B cell (primary cell): ENCODE data around the gene CAMK2G. TPM values are rescaled to one million over a fixed set of nuclear protein-coding genes. Genes with fewer than 3 reads are reported as not detected.

Experiments
- ATAC-seq: fragments of 200-7000 bp; cut with Tn5 transposase; one replicate; pipeline ENCODE4 v1.10.0; 2021; ENCODE audit warnings: low read depth, mild to moderate bottlenecking, moderate number of reproducible peaks, moderate library complexity
- CTCF ChIA-PET: fragments of 350-600 bp; sonication (Branson Sonifier 250); formaldehyde crosslinking; loops from one replicate; lab custom pipeline; 2021; ENCODE audit warnings: antibody characterized with exemption, inconsistent platforms; lab: Charles Lee
- POLR2A ChIA-PET: fragments of 350-600 bp; sonication (Branson Sonifier 250); formaldehyde crosslinking; loops from one replicate; lab custom pipeline; 2021; ENCODE audit warnings: antibody characterized with exemption; lab: Charles Lee
- DNase-seq: peaks from one replicate; pipeline ENCODE4 v3.0.0; 2013
- H2AFZ ChIP-seq: 2 replicates; pipeline ENCODE4 v1.6.1; 2012; ENCODE audit warnings: mild to moderate bottlenecking, low read depth, low read length; ENCODE audit not compliant: insufficient read depth, poor library complexity, severe bottlenecking
- H3K27ac ChIP-seq, 2 donors: 1 replicate in 1 of 2; 2 replicates in 1 of 2; pipeline ENCODE4 v1.5.1; 2012 to 2013; ENCODE audit warnings: low read length in 2 of 2, mild to moderate bottlenecking in 2 of 2, moderate library complexity in 1 of 2
- H3K27me3 ChIP-seq, 4 experiments: fragments of 200-600 bp in 1 of 4; sonication (generic) in 1 of 4; replicated peaks in 1 of 4; 1 replicate in 2 of 4; 2 replicates in 2 of 4; pipeline versions ENCODE4 v1.6.1 to v1.7.0; 2013 to 2016; ENCODE audit warnings: low read length in 3 of 4, mild to moderate bottlenecking in 2 of 4, mixed read lengths in 1 of 4, moderate library complexity in 1 of 4; ENCODE audit not compliant: insufficient read depth in 4 of 4, control insufficient read depth in 3 of 4; ENCODE audit errors: control extremely low read depth in 1 of 4
- H3K36me3 ChIP-seq, 2 experiments: replicated peaks in 1 of 2; 1 replicate in 1 of 2; 2 replicates in 1 of 2; pipeline versions ENCODE4 v1.6.1 to v1.7.1; 2013; ENCODE audit warnings: low read length in 1 of 2; ENCODE audit not compliant: insufficient read depth in 2 of 2, control insufficient read depth in 1 of 2; ENCODE audit errors: control extremely low read depth in 1 of 2, extremely low read depth in 1 of 2
- H3K4me1 ChIP-seq, 2 donors: fragments of 200-600 bp in 1 of 2; sonication (generic) in 1 of 2; 1 replicate in 1 of 2; 2 replicates in 1 of 2; pipeline versions ENCODE4 v1.5.1 to v1.6.1; 2013 to 2017; ENCODE audit warnings: low read length in 2 of 2; ENCODE audit not compliant: control insufficient read depth in 2 of 2, insufficient read depth in 2 of 2
- H3K4me2 ChIP-seq: replicated peaks from 2 replicates; pipeline ENCODE3; 2012; ENCODE audit warnings: mild to moderate bottlenecking, low read depth, low read length; ENCODE audit not compliant: poor library complexity, severe bottlenecking
- H3K4me3 ChIP-seq, 5 experiments: fragments of 200-600 bp in 1 of 5; sonication (generic) in 1 of 5; 1 replicate in 3 of 5; 2 replicates in 2 of 5; pipeline versions ENCODE4 v1.5.1 to v1.7.0; 2011 to 2016; ENCODE audit warnings: low read length in 4 of 5, mild to moderate bottlenecking in 4 of 5, low read depth in 2 of 5, control low read depth in 1 of 5, moderate library complexity in 1 of 5; ENCODE audit not compliant: insufficient read depth in 1 of 5; ENCODE audit errors: control extremely low read depth in 1 of 5, extremely low read depth in 1 of 5
- H3K79me2 ChIP-seq: fragments of 200-600 bp; sonication (generic); one replicate; pipeline ENCODE4 v1.6.0; 2016; ENCODE audit warnings: low read length; ENCODE audit not compliant: control insufficient read depth, insufficient read depth
- H3K9ac ChIP-seq: fragments of 200-600 bp; sonication (generic); 2 replicates; pipeline ENCODE4 v1.6.1; 2017; ENCODE audit warnings: mild to moderate bottlenecking, low read length, moderate library complexity
- H3K9me3 ChIP-seq, 3 donors: one replicate each; pipeline versions ENCODE4 v1.6.1 to v1.7.1; 2013; ENCODE audit warnings: low read length in 2 of 3; ENCODE audit not compliant: control insufficient read depth in 2 of 3, insufficient read depth in 1 of 3; ENCODE audit errors: control extremely low read depth in 1 of 3
- H4K20me1 ChIP-seq: 2 replicates; pipeline ENCODE4 v1.6.0; 2012; ENCODE audit warnings: mild to moderate bottlenecking, low read length; ENCODE audit not compliant: insufficient read depth, control insufficient read depth, poor library complexity, severe bottlenecking
- H3K27ac Mint-ChIP-seq: one replicate; pipeline ENCODE4 v1.8.0; 2021; ENCODE audit warnings: mixed read lengths
- H3K27me3 Mint-ChIP-seq: one replicate; pipeline ENCODE4 v1.8.0; 2021; ENCODE audit warnings: mixed read lengths
- H3K4me1 Mint-ChIP-seq: one replicate; pipeline ENCODE4 v1.8.0; 2021; ENCODE audit warnings: mixed read lengths
- H3K4me3 Mint-ChIP-seq: one replicate; pipeline ENCODE4 v1.8.0; 2021; ENCODE audit warnings: mixed read lengths
- H3K9me3 Mint-ChIP-seq: one replicate; pipeline ENCODE4 v1.8.0; 2022; ENCODE audit warnings: mixed read lengths; ENCODE audit not compliant: insufficient read depth
- CTCF ChIP-seq: fragments of 200-600 bp; IDR thresholded peaks from one replicate; pipeline ENCODE4 v1.8.0; 2022; ENCODE audit warnings: antibody characterized with exemption, mild to moderate bottlenecking
- EZH2 ChIP-seq: IDR thresholded peaks from 2 replicates; pipeline ENCODE4 v1.6.1; 2012; ENCODE audit warnings: borderline replicate concordance, low read depth, mild to moderate bottlenecking, moderate library complexity, low read length; ENCODE audit not compliant: insufficient read depth, poor library complexity, severe bottlenecking
- WGBS: methylation state at CpG from one replicate; pipeline ENCODE4 v1.1.5; 2013; ENCODE audit warnings: missing lambda C conversion rate; ENCODE audit not compliant: insufficient coverage; 5-methylcytosine and 5-hydroxymethylcytosine counted together
- intact Hi-C: fragments of 100-400 bp; cut with micrococcal nuclease; formaldehyde crosslinking; loops from one replicate; pipeline ENCODE4 v1.10.0; 2022
- polyA plus RNA-seq: library from polyadenylated mRNA; depleted of rRNA; stranded (reverse); fragments of >200 nt; gene quantifications from 2 replicates; pipeline ENCODE4 v1.2.3, GENCODE V29; 2012
- total RNA-seq, 2 donors: library from RNA; stranded (reverse); fragments of 120-200 nt in 1 of 2; gene quantifications; 1 replicate in 1 of 2; 2 replicates in 1 of 2; pipeline versions ENCODE4 v1.2.3 to v1.2.4, GENCODE V29; 2013 to 2022

The CAMK2G gene
- total and polyA plus RNA-seq, 2 donors (not counting 1 experiment from before 2014, with no cell fraction given) = 42.7 to 48.7 TPM

- Histone ChIP-seq H3K4me1 (peaks cover 13 to 26% of the 10 kb centered on the region in 2 donors), H4K20me1 (no peaks in the 10 kb centered on the region), H3K36me3 (no peaks in the 10 kb centered on the region), H2AFZ (peak overlapping the region; percentile 22), H3K4me2 (peak overlapping the region; percentile 32), H3K27me3 (no peaks in the 10 kb centered on the region), H3K79me2 (peaks cover 4% of the 10 kb centered on the region), H3K27ac (peak overlapping the region; percentile 2 to 39), H3K4me3 (no peak overlapping the region), H3K9ac (no peak overlapping the region), H3K9me3 (no peaks in the 10 kb centered on the region)
- 3% methylated on average over 8 of the region's 14 CpGs for WGBS
- Mint-ChIP-seq H3K9me3 (no peaks in the 10 kb centered on the region), H3K4me3 (no peak overlapping the region), H3K27me3 (no peaks in the 10 kb centered on the region), H3K4me1 (peaks cover 21% of the 10 kb centered on the region), H3K27ac (peak overlapping the region; percentile 8)
- TF ChIP-seq EZH2 (no peak), CTCF (peak; percentile 91)
- POLR2A ChIA-PET = interaction anchor here (0.6 to 2.6 kb wide), 7 partner anchors 30 to 118 kb away, joined by 3 to 11 read pairs (median 5); partner anchors contain the start of gene VCL
- DNase-seq (peak; percentile 97), ATAC-seq (peak; percentile 93)
- CTCF ChIA-PET = interaction anchor here (0.6 to 16.5 kb wide), 57 partner anchors 9 to 1356 kb away, joined by 3 to 498 read pairs (median 4); partner anchors contain the start of genes CHCHD1, COMTD1 and PPP3CB
- intact Hi-C loops = loop anchor here (1.0 to 10.0 kb wide), 9 partner anchors 14 to 1355 kb away; partner anchors contain the start of genes COMTD1 and SAMD8
Observed at GRCh38 chr10:73879296-73880173, 5.2 kb upstream of the CAMK2G start.
